Body of pancreas (tissue), 4 donors: Measurements from ENCODE around the gene KRT84. TPM values are rescaled to one million over a fixed set of nuclear protein-coding genes. Genes with fewer than 3 reads are reported as not detected.

Experiments used
- ATAC-seq: fragments of 150-250 bp; one replicate; pipeline ENCODE4 v1.9.1; 2016
- DNase-seq, 4 donors: peaks; one replicate each; pipeline ENCODE4 v3.0.0-alpha.2; 2019
- H3K27ac ChIP-seq, 4 donors: fragments of 200-600 bp; sonication (generic); 1 replicate in 3 of 4; 2 replicates in 1 of 4; pipeline versions ENCODE4 v1.5.1 to v1.6.1; 2016 to 2019; ENCODE audit warnings: mild to moderate bottlenecking in 1 of 4, mixed read lengths in 1 of 4, moderate library complexity in 1 of 4
- H3K27me3 ChIP-seq, 2 donors: fragments of 200-600 bp; sonication (generic); one replicate each; pipeline ENCODE4 v1.6.0; 2016; ENCODE audit warnings: mild to moderate bottlenecking in 1 of 2
- H3K36me3 ChIP-seq, 2 donors: fragments of 200-600 bp; sonication (generic); replicated peaks in 1 of 2; 2 replicates each; pipeline ENCODE4 v1.5.1; 2016; ENCODE audit warnings: low read depth in 2 of 2; ENCODE audit not compliant: insufficient read depth in 1 of 2
- H3K4me1 ChIP-seq: fragments of 200-600 bp; sonication (generic); one replicate; pipeline ENCODE4 v1.6.0; 2016
- H3K4me3 ChIP-seq, 2 donors: fragments of 200-600 bp; sonication (generic); 1 replicate in 1 of 2; 2 replicates in 1 of 2; pipeline ENCODE4 v1.5.1; 2016 to 2019
- H3K9me3 ChIP-seq, 3 donors: fragments of 200-600 bp; sonication (generic); 1 replicate in 2 of 3; 2 replicates in 1 of 3; pipeline ENCODE4 v1.5.1; 2016
- POLR2A ChIP-seq, 3 donors: fragments of 450-650 bp; IDR thresholded peaks; one replicate each; pipeline ENCODE4 v1.6.1; 2016; ENCODE audit warnings: antibody characterized with exemption in 3 of 3, mild to moderate bottlenecking in 2 of 3
- WGBS, 2 donors: methylation state at CpG; one replicate each; pipeline ENCODE4 v1.1.5; 2017; 5-methylcytosine and 5-hydroxymethylcytosine counted together
- intact Hi-C: fragments of 100-400 bp; cut with DNase I; formaldehyde crosslinking; loops from one replicate; pipeline ENCODE4 v1.15.1; 2023
- total RNA-seq, 2 donors: library from RNA; depleted of rRNA; stranded (reverse); fragments of >200 nt; gene quantifications; one replicate each; pipeline ENCODE4 v1.1.0, GENCODE V29; 2016
- TF ChIP-seq, protein P1 (sequence below), 7 experiments: fragments of 450-650 bp in 4 of 7; fragments of 200-600 bp in 3 of 7; sonication (generic) in 3 of 7; IDR thresholded peaks; one replicate each; pipeline ENCODE4 v1.5.1; 2016 to 2019; ENCODE audit warnings: antibody characterized with exemption in 7 of 7

Gene KRT84
- total RNA-seq, 2 donors from 2014 or later: not detected

DNA sequence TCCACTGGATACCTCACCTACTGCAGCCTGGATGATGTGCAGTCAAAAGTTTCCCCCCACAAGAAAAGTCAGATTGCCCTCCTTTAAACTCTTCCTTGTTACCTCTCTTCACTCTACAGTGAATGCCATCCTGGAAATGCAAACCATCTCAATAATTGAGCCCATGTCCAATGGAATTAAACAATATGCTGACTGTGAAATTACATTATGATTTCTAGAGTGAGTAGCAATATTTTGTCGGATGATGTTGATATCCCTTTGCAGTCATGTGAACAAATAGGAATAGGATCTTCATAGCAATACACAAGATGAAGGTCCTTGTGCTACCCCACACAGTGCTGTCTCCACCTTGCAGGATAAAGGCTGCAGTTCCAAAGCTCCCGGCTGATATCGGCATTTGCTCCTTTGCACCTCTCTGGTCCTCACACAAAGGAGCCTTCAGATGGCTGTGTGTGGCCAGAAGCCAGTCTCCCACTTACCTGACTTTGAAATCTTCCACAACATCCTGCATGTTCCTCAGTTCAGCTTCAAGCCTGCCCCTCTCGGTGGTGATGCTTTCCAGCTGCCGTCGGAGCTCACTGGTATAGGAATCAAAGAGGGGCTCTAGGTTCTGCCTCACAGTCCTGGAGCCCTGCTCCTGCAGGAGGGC is 47.2 kb upstream of the KRT84 start:
- WGBS, 2 donors: 65 to 79% methylated on average over 6 of the region's 6 CpGs
- intact Hi-C loops: no loop called here
- ATAC-seq: no peak
- Histone ChIP-seq H3K4me1 (peaks cover 9% of the 10 kb centered on the region), H3K4me3 (no peak overlapping the region), H3K27me3 (no peaks in the 10 kb centered on the region), H3K9me3 (no peaks in the 10 kb centered on the region), H3K27ac (no peak overlapping the region), H3K36me3 (no peaks in the 10 kb centered on the region)
- no peak for TF ChIP-seq POLR2A (IDR thresholded peaks at IDR 0.05)
- TF ChIP-seq, protein P1, sequence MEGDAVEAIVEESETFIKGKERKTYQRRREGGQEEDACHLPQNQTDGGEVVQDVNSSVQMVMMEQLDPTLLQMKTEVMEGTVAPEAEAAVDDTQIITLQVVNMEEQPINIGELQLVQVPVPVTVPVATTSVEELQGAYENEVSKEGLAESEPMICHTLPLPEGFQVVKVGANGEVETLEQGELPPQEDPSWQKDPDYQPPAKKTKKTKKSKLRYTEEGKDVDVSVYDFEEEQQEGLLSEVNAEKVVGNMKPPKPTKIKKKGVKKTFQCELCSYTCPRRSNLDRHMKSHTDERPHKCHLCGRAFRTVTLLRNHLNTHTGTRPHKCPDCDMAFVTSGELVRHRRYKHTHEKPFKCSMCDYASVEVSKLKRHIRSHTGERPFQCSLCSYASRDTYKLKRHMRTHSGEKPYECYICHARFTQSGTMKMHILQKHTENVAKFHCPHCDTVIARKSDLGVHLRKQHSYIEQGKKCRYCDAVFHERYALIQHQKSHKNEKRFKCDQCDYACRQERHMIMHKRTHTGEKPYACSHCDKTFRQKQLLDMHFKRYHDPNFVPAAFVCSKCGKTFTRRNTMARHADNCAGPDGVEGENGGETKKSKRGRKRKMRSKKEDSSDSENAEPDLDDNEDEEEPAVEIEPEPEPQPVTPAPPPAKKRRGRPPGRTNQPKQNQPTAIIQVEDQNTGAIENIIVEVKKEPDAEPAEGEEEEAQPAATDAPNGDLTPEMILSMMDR (IDR thresholded peaks at IDR 0.05): no peak
- DNase-seq: no peak

DNA sequence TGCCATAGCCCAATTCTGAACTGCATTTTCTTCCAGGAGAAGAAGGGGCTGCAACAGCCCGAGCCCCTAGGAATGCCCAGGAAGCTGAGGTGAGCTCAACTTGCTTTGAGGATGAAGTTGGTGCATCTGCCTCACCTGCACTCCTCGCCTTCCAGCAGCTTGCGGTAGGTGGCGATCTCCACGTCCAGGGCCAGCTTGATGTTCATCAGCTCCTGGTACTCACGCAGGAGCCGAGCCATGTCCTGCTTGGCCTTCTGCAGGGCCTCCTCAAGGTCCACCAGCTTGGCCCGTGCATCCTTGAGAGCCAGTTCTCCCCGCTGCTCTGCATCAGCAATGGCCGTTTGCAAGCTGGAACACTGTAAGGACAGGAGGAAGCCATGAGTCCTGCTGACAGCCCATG is 42.7 kb upstream of the KRT84 start:
- DNase-seq (no peak), ATAC-seq (no peak)
- Histone ChIP-seq H3K4me1 (no peaks in the 10 kb centered on the region), H3K4me3 (no peak overlapping the region), H3K27me3 (no peaks in the 10 kb centered on the region), H3K36me3 (no peaks in the 10 kb centered on the region), H3K9me3 (no peaks in the 10 kb centered on the region), H3K27ac (no peak overlapping the region)
- 80 to 84% methylated on average over 7 to 10 of the region's 10 CpGs for WGBS, 2 donors
- TF ChIP-seq, protein P1 (IDR thresholded peaks at IDR 0.05): no peak
- no peak for TF ChIP-seq POLR2A (IDR thresholded peaks at IDR 0.05)
- intact Hi-C loops: no loop called here

DNA sequence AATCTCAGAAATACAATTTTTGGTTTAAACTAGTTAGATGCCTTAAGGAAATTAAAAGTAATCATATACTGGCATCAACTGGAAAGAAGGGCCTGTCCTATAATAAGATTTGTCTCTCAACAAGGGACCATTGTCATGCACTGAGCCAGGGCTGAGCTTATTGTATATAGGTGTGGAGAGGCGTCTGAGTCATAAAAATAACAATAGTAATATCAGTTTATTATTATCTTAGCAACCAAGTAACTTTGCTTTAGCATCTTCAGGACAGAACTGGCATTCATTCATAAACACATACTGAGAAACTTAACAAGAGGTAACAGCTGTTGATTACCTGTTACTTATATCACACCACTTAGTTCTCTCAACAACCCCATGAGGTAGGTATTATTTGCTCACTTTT is 41.6 kb upstream of the KRT84 start:
- Histone ChIP-seq H3K4me3 (no peak overlapping the region), H3K27me3 (no peaks in the 10 kb centered on the region), H3K4me1 (no peaks in the 10 kb centered on the region), H3K9me3 (no peaks in the 10 kb centered on the region), H3K36me3 (no peaks in the 10 kb centered on the region), H3K27ac (no peak overlapping the region)
- DNase-seq: no peak
- intact Hi-C loops: no loop called here
- ATAC-seq: no peak
- TF ChIP-seq POLR2A (IDR thresholded peaks at IDR 0.05): no peak
- WGBS, 2 donors: 83 to 85% methylated on average over 1 of the region's 1 CpG

DNA sequence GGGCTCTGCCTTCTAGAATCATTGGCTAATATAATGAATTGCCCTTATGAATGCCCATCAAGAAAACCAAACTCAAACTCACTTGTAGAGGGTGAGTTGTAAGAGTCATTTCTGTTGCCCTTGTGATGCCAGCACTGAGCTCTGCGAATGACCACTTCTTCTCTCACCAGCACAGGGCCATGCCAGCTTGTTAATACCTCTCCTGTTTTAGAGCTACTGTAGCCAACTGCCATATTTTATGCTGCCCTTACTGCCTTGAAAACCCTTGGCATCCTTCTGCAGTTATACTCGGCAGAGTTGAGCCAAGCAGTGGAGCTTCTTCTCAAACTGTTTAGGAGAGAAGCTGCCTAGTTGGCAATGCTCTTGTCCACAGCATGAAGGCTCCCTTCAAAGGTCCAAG is 40.6 kb upstream of the KRT84 start:
- Histone ChIP-seq H3K27me3 (no peaks in the 10 kb centered on the region), H3K9me3 (no peaks in the 10 kb centered on the region), H3K36me3 (no peaks in the 10 kb centered on the region), H3K4me1 (no peaks in the 10 kb centered on the region), H3K4me3 (no peak overlapping the region), H3K27ac (no peak overlapping the region)
- no peak for DNase-seq
- ATAC-seq: no peak
- TF ChIP-seq, protein P1 (IDR thresholded peaks at IDR 0.05): no peak
- intact Hi-C loops: no loop called here
- WGBS, 2 donors: 86% methylated on average over 2 of the region's 2 CpGs

DNA sequence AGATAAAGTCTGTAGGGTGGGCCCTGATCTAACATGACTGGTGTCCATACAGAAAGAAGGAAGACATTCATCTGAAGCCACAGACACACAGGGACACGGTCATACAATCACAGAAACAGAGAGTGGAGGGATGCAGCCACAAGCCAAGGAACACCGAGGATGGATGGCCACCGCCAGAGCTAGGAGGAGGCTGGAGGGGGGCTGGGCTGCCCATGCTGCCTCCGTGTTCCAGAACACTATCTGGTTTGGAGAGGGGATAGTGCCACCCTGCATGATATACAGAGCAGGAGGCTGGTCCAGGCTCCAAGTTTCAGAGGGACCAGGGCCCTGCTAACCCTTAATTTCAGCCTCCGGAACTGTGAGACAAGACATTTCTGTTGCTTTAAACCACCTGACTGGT is 40.0 kb upstream of the KRT84 start:
- Histone ChIP-seq H3K27ac (no peak overlapping the region), H3K27me3 (no peaks in the 10 kb centered on the region), H3K36me3 (no peaks in the 10 kb centered on the region), H3K4me3 (no peak overlapping the region), H3K4me1 (no peaks in the 10 kb centered on the region), H3K9me3 (no peaks in the 10 kb centered on the region)
- no peak for DNase-seq
- TF ChIP-seq, protein P1 (IDR thresholded peaks at IDR 0.05): no peak
- no peak for TF ChIP-seq POLR2A (IDR thresholded peaks at IDR 0.05)
- no peak for ATAC-seq
- WGBS, 2 donors: 85 to 87% methylated on average over 5 of the region's 5 CpGs
- intact Hi-C loops: no loop called here
